Fibroblast of lung (primary cell): ENCODE results near the gene PRRT2. TPM values are rescaled to one million over a fixed set of nuclear protein-coding genes. Genes with fewer than 3 reads are reported as not detected.
"Not testable (repeated sequence)": the region's sequence is repeated elsewhere in the genome, so short reads cannot be mapped to it uniquely, and the experiment has no call there.

ENCODE experiments used
- DNase-seq, 2 donors: peaks; one replicate each; pipeline versions ENCODE4 v3.0.0 to v3.0.0-alpha.2; 2010; ENCODE audit warnings: low read depth in 2 of 2
- H2AFZ ChIP-seq: 2 replicates; pipeline ENCODE4 v1.5.1; 2012; ENCODE audit warnings: low read length, control low read depth, inconsistent platforms
- H3K27ac ChIP-seq: 2 replicates; pipeline ENCODE4 v1.5.1; 2011; ENCODE audit warnings: low read length, control low read depth; ENCODE audit not compliant: insufficient read depth
- H3K27me3 ChIP-seq: 2 replicates; pipeline ENCODE4 v1.5.1; 2011; ENCODE audit warnings: mild to moderate bottlenecking, low read length; ENCODE audit not compliant: control insufficient read depth, insufficient read depth
- H3K36me3 ChIP-seq: 2 replicates; pipeline ENCODE4 v1.5.1; 2011; ENCODE audit warnings: low read length; ENCODE audit not compliant: control insufficient read depth, insufficient read depth
- H3K4me1 ChIP-seq: 2 replicates; pipeline ENCODE4 v1.5.1; 2011; ENCODE audit warnings: low read length; ENCODE audit not compliant: control insufficient read depth, insufficient read depth; ENCODE audit errors: extremely low read depth
- H3K4me2 ChIP-seq: 2 replicates; pipeline ENCODE4 v1.5.1; 2011; ENCODE audit warnings: low read length, control low read depth; ENCODE audit not compliant: insufficient read depth; ENCODE audit errors: extremely low read depth
- H3K4me3 ChIP-seq, 4 experiments: fragments of 200-600 bp in 1 of 4; sonication (generic) in 1 of 4; replicated peaks in 1 of 4; 2 replicates each; pipeline ENCODE4 v1.5.1; 2011 to 2016; ENCODE audit warnings: low read length in 4 of 4, low read depth in 3 of 4, mild to moderate bottlenecking in 3 of 4, control low read depth in 2 of 4, inconsistent platforms in 1 of 4, mixed read lengths in 1 of 4; ENCODE audit not compliant: insufficient read depth in 1 of 4; ENCODE audit errors: control extremely low read depth in 1 of 4
- H3K79me2 ChIP-seq: 2 replicates; pipeline ENCODE4 v1.5.1; 2012; ENCODE audit warnings: mild to moderate bottlenecking, low read length, inconsistent platforms; ENCODE audit not compliant: control insufficient read depth, insufficient read depth
- H3K9ac ChIP-seq: 2 replicates; pipeline ENCODE4 v1.5.1; 2011; ENCODE audit warnings: mild to moderate bottlenecking, low read length, control low read depth; ENCODE audit not compliant: insufficient read depth
- H3K9me3 ChIP-seq: 2 replicates; pipeline ENCODE4 v1.5.1; 2012; ENCODE audit warnings: low read depth, low read length; ENCODE audit not compliant: control insufficient read depth, insufficient read depth
- H4K20me1 ChIP-seq: 2 replicates; pipeline ENCODE4 v1.5.1; 2011; ENCODE audit warnings: low read length; ENCODE audit not compliant: control insufficient read depth, insufficient read depth; ENCODE audit errors: extremely low read depth
- CTCF ChIP-seq, 2 donors: IDR thresholded peaks in 1 of 2; conservative IDR thresholded peaks in 1 of 2; 1 replicate in 1 of 2; 2 replicates in 1 of 2; pipeline ENCODE4 v1.5.1; 2011 to 2012; ENCODE audit warnings: low read length in 2 of 2, control low read depth in 1 of 2, inconsistent platforms in 1 of 2, low read depth in 1 of 2, mild to moderate bottlenecking in 1 of 2
- EZH2 ChIP-seq: IDR thresholded peaks from 2 replicates; pipeline ENCODE4 v1.5.1; 2012; ENCODE audit warnings: low read length, control low read depth, mild to moderate bottlenecking; ENCODE audit errors: missing control alignments
- polyA plus RNA-seq, 2 donors: library from polyadenylated mRNA; depleted of rRNA in 1 of 2; stranded (reverse) in 1 of 2; unstranded in 1 of 2; fragments of >200 nt; gene quantifications; 2 replicates each; pipeline ENCODE4 v1.2.1, GENCODE V29; 2011 to 2012; ENCODE audit warnings: missing spikeins in 1 of 2
- total RNA-seq: library from RNA; depleted of rRNA; stranded (reverse); fragments of >200 nt; gene quantifications from 2 replicates; pipeline ENCODE4 v1.2.1, GENCODE V29; 2014

The PRRT2 gene
- total and polyA plus RNA-seq, 2 donors (not counting 1 experiment from before 2014, with no cell fraction given) = 1.3 to 2.1 TPM

- no peak overlapping the region for H3K9ac ChIP-seq
- DNase-seq = no peak
- H3K4me2 ChIP-seq = peak overlapping the region; percentile 95
- H3K36me3 ChIP-seq = no peaks in the 10 kb centered on the region
- no peaks in the 10 kb centered on the region for H3K9me3 ChIP-seq
- no peak overlapping the region for H2AFZ ChIP-seq
- peak overlapping the region; percentile 60 for H3K27ac ChIP-seq
- no peaks in the 10 kb centered on the region for H4K20me1 ChIP-seq
- no peaks in the 10 kb centered on the region for H3K4me1 ChIP-seq
- H3K27me3 ChIP-seq = no peaks in the 10 kb centered on the region
- TF ChIP-seq EZH2 = no peak
- no peak for TF ChIP-seq CTCF (conservative IDR thresholded peaks at IDR 0.05 in 1 of 2, IDR thresholded peaks at IDR 0.05 in 1 of 2; ENCODE audit: low read depth in 1 of 2, low read length in 2 of 2)
- H3K79me2 ChIP-seq = peaks cover 55% of the 10 kb centered on the region
- peak overlapping the region; percentile 56 to 92 (median 86) for H3K4me3 ChIP-seq
Observed at GRCh38 chr16:29791845-29792807, 19.9 kb upstream of the PRRT2 start.

GRCh38 chr16:29793153-29793552 lies 18.8 kb upstream of the PRRT2 start:
- DNase-seq, H3K9ac ChIP-seq, H3K4me1 ChIP-seq, H2AFZ ChIP-seq, H3K4me2 ChIP-seq, H3K27me3 ChIP-seq, H3K27ac ChIP-seq, H3K36me3 ChIP-seq, H4K20me1 ChIP-seq, H3K4me3 ChIP-seq, H3K9me3 ChIP-seq: not testable (repeated sequence)
- peaks cover 55% of the 10 kb centered on the region for H3K79me2 ChIP-seq

GRCh38 chr16:29794231-29794710 lies 17.7 kb upstream of the PRRT2 start:
- H3K4me1 ChIP-seq = no peaks in the 10 kb centered on the region
- no peak overlapping the region for H3K4me2 ChIP-seq
- TF ChIP-seq CTCF (conservative IDR thresholded peaks at IDR 0.05 in 1 of 2, IDR thresholded peaks at IDR 0.05 in 1 of 2; ENCODE audit: low read depth in 1 of 2, low read length in 2 of 2) (no peak), EZH2 (no peak)
- H4K20me1 ChIP-seq = no peaks in the 10 kb centered on the region
- no peak overlapping the region for H2AFZ ChIP-seq
- DNase-seq = no peak
- H3K27ac ChIP-seq = no peak overlapping the region
- peaks cover 14% of the 10 kb centered on the region for H3K36me3 ChIP-seq
- no peaks in the 10 kb centered on the region for H3K27me3 ChIP-seq
- H3K4me3 ChIP-seq = no peak overlapping the region
- H3K79me2 ChIP-seq = peaks cover 55% of the 10 kb centered on the region
- no peak overlapping the region for H3K9ac ChIP-seq
- no peaks in the 10 kb centered on the region for H3K9me3 ChIP-seq
